ENCODE results near the gene SNX14.

DNA sequence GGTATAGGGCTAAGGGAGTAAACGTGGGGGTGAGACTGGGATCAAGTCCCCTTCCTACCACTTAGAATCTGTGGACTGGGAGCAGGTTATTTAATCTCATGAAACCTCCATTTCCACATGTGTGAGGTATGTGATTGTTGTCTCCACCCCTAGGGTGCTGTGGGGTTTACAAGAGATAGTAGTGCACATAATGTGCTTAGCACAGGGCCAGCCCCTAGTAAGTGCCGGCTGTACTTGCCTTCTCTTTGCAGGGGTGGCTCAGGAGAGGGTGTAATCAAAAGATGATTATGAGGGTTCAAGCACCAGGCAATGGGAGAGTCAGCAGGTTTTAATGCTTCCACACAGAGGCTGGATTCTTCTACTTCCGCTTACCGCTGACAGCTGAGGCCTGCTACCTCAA lies 136.9 kb downstream of the SNX14 start:
- TF ChIP-seq EGR1 (IDR thresholded peaks at IDR 0.05) (no peak), EP300 (IDR thresholded peaks at IDR 0.05; ENCODE audit: borderline replicate concordance) (no peak), RAD21 (IDR thresholded peaks at IDR 0.05; ENCODE audit: low read depth) (no peak), CREB1 (IDR thresholded peaks at IDR 0.05; ENCODE audit: low read depth) (no peak), TCF12 (IDR thresholded peaks at IDR 0.05; ENCODE audit: low read depth) (no peak), TAF1 (IDR thresholded peaks at IDR 0.05; ENCODE audit: low read depth) (no peak), TEAD4 (IDR thresholded peaks at IDR 0.05) (no peak), YY1 (IDR thresholded peaks at IDR 0.05; ENCODE audit: low read depth) (no peak), CEBPB (IDR thresholded peaks at IDR 0.05) (no peak), FOXM1 (IDR thresholded peaks at IDR 0.05; ENCODE audit: borderline replicate concordance, low read depth) (no peak)
- TF ChIP-seq, protein P1, sequence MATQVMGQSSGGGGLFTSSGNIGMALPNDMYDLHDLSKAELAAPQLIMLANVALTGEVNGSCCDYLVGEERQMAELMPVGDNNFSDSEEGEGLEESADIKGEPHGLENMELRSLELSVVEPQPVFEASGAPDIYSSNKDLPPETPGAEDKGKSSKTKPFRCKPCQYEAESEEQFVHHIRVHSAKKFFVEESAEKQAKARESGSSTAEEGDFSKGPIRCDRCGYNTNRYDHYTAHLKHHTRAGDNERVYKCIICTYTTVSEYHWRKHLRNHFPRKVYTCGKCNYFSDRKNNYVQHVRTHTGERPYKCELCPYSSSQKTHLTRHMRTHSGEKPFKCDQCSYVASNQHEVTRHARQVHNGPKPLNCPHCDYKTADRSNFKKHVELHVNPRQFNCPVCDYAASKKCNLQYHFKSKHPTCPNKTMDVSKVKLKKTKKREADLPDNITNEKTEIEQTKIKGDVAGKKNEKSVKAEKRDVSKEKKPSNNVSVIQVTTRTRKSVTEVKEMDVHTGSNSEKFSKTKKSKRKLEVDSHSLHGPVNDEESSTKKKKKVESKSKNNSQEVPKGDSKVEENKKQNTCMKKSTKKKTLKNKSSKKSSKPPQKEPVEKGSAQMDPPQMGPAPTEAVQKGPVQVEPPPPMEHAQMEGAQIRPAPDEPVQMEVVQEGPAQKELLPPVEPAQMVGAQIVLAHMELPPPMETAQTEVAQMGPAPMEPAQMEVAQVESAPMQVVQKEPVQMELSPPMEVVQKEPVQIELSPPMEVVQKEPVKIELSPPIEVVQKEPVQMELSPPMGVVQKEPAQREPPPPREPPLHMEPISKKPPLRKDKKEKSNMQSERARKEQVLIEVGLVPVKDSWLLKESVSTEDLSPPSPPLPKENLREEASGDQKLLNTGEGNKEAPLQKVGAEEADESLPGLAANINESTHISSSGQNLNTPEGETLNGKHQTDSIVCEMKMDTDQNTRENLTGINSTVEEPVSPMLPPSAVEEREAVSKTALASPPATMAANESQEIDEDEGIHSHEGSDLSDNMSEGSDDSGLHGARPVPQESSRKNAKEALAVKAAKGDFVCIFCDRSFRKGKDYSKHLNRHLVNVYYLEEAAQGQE (IDR thresholded peaks at IDR 0.05; ENCODE audit: low read depth), result no peak
- TF ChIP-seq, protein P2, sequence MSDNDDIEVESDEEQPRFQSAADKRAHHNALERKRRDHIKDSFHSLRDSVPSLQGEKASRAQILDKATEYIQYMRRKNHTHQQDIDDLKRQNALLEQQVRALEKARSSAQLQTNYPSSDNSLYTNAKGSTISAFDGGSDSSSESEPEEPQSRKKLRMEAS (IDR thresholded peaks at IDR 0.05), result no peak

Data from Ishikawa (cell line).